Central memory CD4-positive, alpha-beta T cell (primary cell): ENCODE measurements around the gene WDR48.

Source experiments
- DNase-seq: peaks from one replicate; pipeline ENCODE4 v3.0.0; 2022

Gene WDR48

GRCh38 chr3:39124876-39125840, 73.3 kb downstream of the WDR48 start:
- DNase-seq, result no peak

GRCh38 chr3:39125841-39126500, 74.2 kb downstream of the WDR48 start:
- DNase-seq, result no peak

- no peak for DNase-seq
Measured at GRCh38 chr3:39126532-39127071, 74.8 kb downstream of the WDR48 start.

- no peak for DNase-seq
Measured at GRCh38 chr3:39127269-39127907, 75.6 kb downstream of the WDR48 start.

GRCh38 chr3:39127908-39128304, 76.1 kb downstream of the WDR48 start:
- DNase-seq, result no peak

GRCh38 chr3:39128951-39129350, 77.1 kb downstream of the WDR48 start:
- no peak for DNase-seq

- no peak for DNase-seq
Measured at GRCh38 chr3:39130026-39130425, 78.2 kb downstream of the WDR48 start.

GRCh38 chr3:39130693-39131265, 79.0 kb downstream of the WDR48 start:
- no peak for DNase-seq

- DNase-seq, result no peak
Measured at GRCh38 chr3:39132096-39133092, 80.6 kb downstream of the WDR48 start.

GRCh38 chr3:39133093-39133490, 81.3 kb downstream of the WDR48 start:
- no peak for DNase-seq

GRCh38 chr3:39133822-39134221, 82.0 kb downstream of the WDR48 start:
- DNase-seq, result no peak

- DNase-seq, result no peak
Measured at GRCh38 chr3:39134305-39134704, 82.5 kb downstream of the WDR48 start.

- DNase-seq, result no peak
Measured at GRCh38 chr3:39135170-39135805, 83.5 kb downstream of the WDR48 start.

GRCh38 chr3:39136533-39137434, 85.0 kb downstream of the WDR48 start:
- no peak for DNase-seq

GRCh38 chr3:39137435-39137936, 85.7 kb downstream of the WDR48 start:
- no peak for DNase-seq

GRCh38 chr3:39137991-39138803, 86.4 kb downstream of the WDR48 start:
- DNase-seq, result peak; percentile 9

- DNase-seq, result no peak
Measured at GRCh38 chr3:39138804-39139415, 87.1 kb downstream of the WDR48 start.

GRCh38 chr3:39139442-39139841, 87.6 kb downstream of the WDR48 start:
- DNase-seq, result no peak
